Trophoblast cell (in vitro differentiated cells and primary cell): ENCODE data around the gene ADCY9.

ENCODE experiments used
- DNase-seq, 2 donors: peaks; one replicate each; pipeline ENCODE4 v3.0.0-alpha.2; 2016
- H2AFZ ChIP-seq: 2 replicates; pipeline ENCODE4 v1.6.1; 2013; ENCODE audit warnings: low read length, moderate library complexity, mild to moderate bottlenecking; ENCODE audit not compliant: insufficient read depth, poor library complexity
- H2AK5ac ChIP-seq: 2 replicates; pipeline ENCODE4 v1.6.1; 2013; ENCODE audit warnings: mild to moderate bottlenecking, low read length
- H2BK120ac ChIP-seq: 2 replicates; pipeline ENCODE4 v1.6.1; 2013; ENCODE audit warnings: low read length, mild to moderate bottlenecking, moderate library complexity; ENCODE audit not compliant: insufficient read depth, poor library complexity
- H2BK12ac ChIP-seq: 2 replicates; pipeline ENCODE4 v1.6.1; 2013; ENCODE audit warnings: mild to moderate bottlenecking, low read length, moderate library complexity
- H2BK5ac ChIP-seq: 2 replicates; pipeline ENCODE4 v1.6.1; 2013; ENCODE audit warnings: low read length, low read depth, moderate library complexity, mild to moderate bottlenecking; ENCODE audit not compliant: poor library complexity
- H3K14ac ChIP-seq: 2 replicates; pipeline ENCODE4 v1.6.1; 2013; ENCODE audit warnings: mild to moderate bottlenecking, low read length
- H3K18ac ChIP-seq: 2 replicates; pipeline ENCODE4 v1.6.1; 2013; ENCODE audit warnings: mild to moderate bottlenecking, low read length
- H3K23ac ChIP-seq: 2 replicates; pipeline ENCODE4 v1.6.1; 2013; ENCODE audit warnings: low read length
- H3K27ac ChIP-seq: 2 replicates; pipeline ENCODE4 v1.5.1; 2013; ENCODE audit warnings: low read depth, mild to moderate bottlenecking, inconsistent platforms, low read length, moderate library complexity
- H3K27me3 ChIP-seq: 2 replicates; pipeline ENCODE4 v1.6.1; 2013; ENCODE audit warnings: inconsistent platforms, mild to moderate bottlenecking, low read length, moderate library complexity; ENCODE audit not compliant: insufficient read depth
- H3K36me3 ChIP-seq, 2 experiments: 1 replicate in 1 of 2; 2 replicates in 1 of 2; pipeline ENCODE4 v1.6.1; 2013; ENCODE audit warnings: low read length in 2 of 2, mild to moderate bottlenecking in 2 of 2, moderate library complexity in 1 of 2; ENCODE audit not compliant: insufficient read depth in 2 of 2, control insufficient read depth in 1 of 2
- H3K4ac ChIP-seq: 2 replicates; pipeline ENCODE4 v1.6.1; 2013; ENCODE audit warnings: low read depth, mild to moderate bottlenecking, low read length, moderate library complexity
- H3K4me1 ChIP-seq, 2 experiments: 1 replicate in 1 of 2; 2 replicates in 1 of 2; pipeline ENCODE4 v1.6.1; 2013; ENCODE audit warnings: low read length in 2 of 2, mild to moderate bottlenecking in 2 of 2, moderate library complexity in 1 of 2; ENCODE audit not compliant: insufficient read depth in 2 of 2, control insufficient read depth in 1 of 2
- H3K4me2 ChIP-seq: 2 replicates; pipeline ENCODE4 v1.6.1; 2013; ENCODE audit warnings: inconsistent platforms, mild to moderate bottlenecking, low read length, moderate library complexity
- H3K4me3 ChIP-seq: 2 replicates; pipeline ENCODE4 v1.5.1; 2013; ENCODE audit warnings: mild to moderate bottlenecking, low read depth, low read length, inconsistent platforms
- H3K79me1 ChIP-seq: one replicate; pipeline ENCODE4 v1.6.1; 2013; ENCODE audit warnings: low read length
- H3K79me2 ChIP-seq: 2 replicates; pipeline ENCODE4 v1.6.1; 2013; ENCODE audit warnings: low read length, mild to moderate bottlenecking; ENCODE audit not compliant: control insufficient read depth, insufficient read depth, poor library complexity
- H3K9ac ChIP-seq: 2 replicates; pipeline ENCODE4 v1.6.1; 2013; ENCODE audit warnings: mild to moderate bottlenecking, low read length
- H3K9me3 ChIP-seq: 2 replicates; pipeline ENCODE4 v1.6.1; 2013; ENCODE audit warnings: low read depth, mild to moderate bottlenecking, control low read depth, inconsistent platforms, low read length; ENCODE audit not compliant: insufficient read depth
- H4K12ac ChIP-seq: 2 replicates; pipeline ENCODE4 v1.6.1; 2013; ENCODE audit warnings: low read depth, mild to moderate bottlenecking, low read length, moderate library complexity
- H4K8ac ChIP-seq: 2 replicates; pipeline ENCODE4 v1.6.1; 2013; ENCODE audit warnings: low read depth, mild to moderate bottlenecking, low read length, moderate library complexity
- H4K91ac ChIP-seq: one replicate; pipeline ENCODE4 v1.6.1; 2013; ENCODE audit warnings: low read depth, mild to moderate bottlenecking, low read length, moderate library complexity
- WGBS: extraction: QIAGEN DNeasy Blood & Tissue Kit; methylation state at CpG from one replicate; pipeline ENCODE4 v1.1.7; 2013; ENCODE audit warnings: missing lambda C conversion rate; ENCODE audit not compliant: insufficient read length, insufficient coverage; ENCODE audit errors: extremely low coverage; 5-methylcytosine and 5-hydroxymethylcytosine counted together

ADCY9 gene

GRCh38 chr16:4147236-4147635, 31.0 kb upstream of the ADCY9 start:
- Histone ChIP-seq H3K79me2 (no peaks in the 10 kb centered on the region), H3K18ac (no peak overlapping the region), H3K36me3 (no peaks in the 10 kb centered on the region), H3K9me3 (no peaks in the 10 kb centered on the region), H3K27me3 (no peaks in the 10 kb centered on the region), H3K9ac (no peak overlapping the region), H2BK5ac (no peak overlapping the region), H4K8ac (no peak overlapping the region), H3K4ac (no peak overlapping the region), H3K27ac (no peak overlapping the region), H3K14ac (no peak overlapping the region), H2AK5ac (no peak overlapping the region), H4K91ac (no peak overlapping the region), H2AFZ (no peak overlapping the region), H2BK12ac (no peak overlapping the region), H3K4me3 (no peak overlapping the region), H2BK120ac (no peak overlapping the region), H3K23ac (no peak overlapping the region), H3K4me1 (no peaks in the 10 kb centered on the region), H3K4me2 (no peak overlapping the region), H3K79me1 (no peaks in the 10 kb centered on the region), H4K12ac (no peak overlapping the region)
- DNase-seq, result no peak
- WGBS, result no CpG with 5 or more reads among the region's 10 CpGs

- no peak overlapping the region for H3K4ac ChIP-seq
- no peak overlapping the region for H4K12ac ChIP-seq
- no peaks in the 10 kb centered on the region for H3K36me3 ChIP-seq
- no peaks in the 10 kb centered on the region for H3K79me2 ChIP-seq
- no peak overlapping the region for H3K4me2 ChIP-seq
- no peaks in the 10 kb centered on the region for H3K4me1 ChIP-seq
- H2AK5ac ChIP-seq, result no peak overlapping the region
- H2AFZ ChIP-seq, result no peak overlapping the region
- H2BK120ac ChIP-seq, result no peak overlapping the region
- no peak overlapping the region for H3K9ac ChIP-seq
- no peak overlapping the region for H3K4me3 ChIP-seq
- H3K14ac ChIP-seq, result no peak overlapping the region
- DNase-seq, result no peak
- H3K79me1 ChIP-seq, result peaks cover 3% of the 10 kb centered on the region
- no peak overlapping the region for H3K18ac ChIP-seq
- H3K27me3 ChIP-seq, result no peaks in the 10 kb centered on the region
- no peak overlapping the region for H3K23ac ChIP-seq
- no peak overlapping the region for H2BK5ac ChIP-seq
- H3K27ac ChIP-seq, result no peak overlapping the region
- H2BK12ac ChIP-seq, result no peak overlapping the region
- no peak overlapping the region for H4K91ac ChIP-seq
- H3K9me3 ChIP-seq, result no peaks in the 10 kb centered on the region
- no peak overlapping the region for H4K8ac ChIP-seq
- WGBS, result no CpG with 5 or more reads among the region's 5 CpGs
Observed at GRCh38 chr16:4142268-4142667, 26.0 kb upstream of the ADCY9 start.

GRCh38 chr16:4141604-4142003, 25.4 kb upstream of the ADCY9 start:
- no CpG with 5 or more reads among the region's 12 CpGs for WGBS
- H2AFZ ChIP-seq, result no peak overlapping the region
- H3K27ac ChIP-seq, result no peak overlapping the region
- H3K9me3 ChIP-seq, result no peaks in the 10 kb centered on the region
- no peaks in the 10 kb centered on the region for H3K36me3 ChIP-seq
- H2BK5ac ChIP-seq, result no peak overlapping the region
- H3K18ac ChIP-seq, result no peak overlapping the region
- H3K79me1 ChIP-seq, result peaks cover 3% of the 10 kb centered on the region
- no peak for DNase-seq
- no peaks in the 10 kb centered on the region for H3K79me2 ChIP-seq
- H3K27me3 ChIP-seq, result no peaks in the 10 kb centered on the region
- peak overlapping the region; percentile 30 for H2BK120ac ChIP-seq
- no peak overlapping the region for H3K14ac ChIP-seq
- H4K12ac ChIP-seq, result no peak overlapping the region
- no peak overlapping the region for H3K4ac ChIP-seq
- peak overlapping the region; percentile 15 for H4K91ac ChIP-seq
- peak overlapping the region; percentile 5 for H2BK12ac ChIP-seq
- H3K23ac ChIP-seq, result no peak overlapping the region
- no peak overlapping the region for H3K4me3 ChIP-seq
- H3K4me2 ChIP-seq, result no peak overlapping the region
- no peak overlapping the region for H4K8ac ChIP-seq
- no peak overlapping the region for H2AK5ac ChIP-seq
- H3K9ac ChIP-seq, result no peak overlapping the region
- peaks cover 0 to under 1% of the 10 kb centered on the region in 2 experiments for H3K4me1 ChIP-seq

GRCh38 chr16:4140652-4141051, 24.4 kb upstream of the ADCY9 start:
- H3K4me1 ChIP-seq, result peaks cover 7 to 9% of the 10 kb centered on the region in 2 experiments
- no peaks in the 10 kb centered on the region for H3K27me3 ChIP-seq
- WGBS, result no CpG with 5 or more reads among the region's 3 CpGs
- H2AK5ac ChIP-seq, result no peak overlapping the region
- no peak overlapping the region for H4K12ac ChIP-seq
- no peak overlapping the region for H3K18ac ChIP-seq
- no peaks in the 10 kb centered on the region for H3K79me2 ChIP-seq
- peak overlapping the region; percentile 74 for H2BK5ac ChIP-seq
- no peaks in the 10 kb centered on the region for H3K9me3 ChIP-seq
- H3K4ac ChIP-seq, result no peak overlapping the region
- H2AFZ ChIP-seq, result no peak overlapping the region
- H3K36me3 ChIP-seq, result no peaks in the 10 kb centered on the region
- no peak overlapping the region for H2BK12ac ChIP-seq
- no peak overlapping the region for H3K23ac ChIP-seq
- no peak overlapping the region for H3K9ac ChIP-seq
- peaks cover 5% of the 10 kb centered on the region for H3K79me1 ChIP-seq
- DNase-seq, result peak in 1 of 2 donors; percentile 2
- no peak overlapping the region for H2BK120ac ChIP-seq
- peak overlapping the region; percentile 95 for H4K91ac ChIP-seq
- H3K27ac ChIP-seq, result no peak overlapping the region
- H3K14ac ChIP-seq, result no peak overlapping the region
- no peak overlapping the region for H4K8ac ChIP-seq
- H3K4me3 ChIP-seq, result no peak overlapping the region
- no peak overlapping the region for H3K4me2 ChIP-seq
